ENCODE data around the gene TMEM178A.

Gene TMEM178A

DNA sequence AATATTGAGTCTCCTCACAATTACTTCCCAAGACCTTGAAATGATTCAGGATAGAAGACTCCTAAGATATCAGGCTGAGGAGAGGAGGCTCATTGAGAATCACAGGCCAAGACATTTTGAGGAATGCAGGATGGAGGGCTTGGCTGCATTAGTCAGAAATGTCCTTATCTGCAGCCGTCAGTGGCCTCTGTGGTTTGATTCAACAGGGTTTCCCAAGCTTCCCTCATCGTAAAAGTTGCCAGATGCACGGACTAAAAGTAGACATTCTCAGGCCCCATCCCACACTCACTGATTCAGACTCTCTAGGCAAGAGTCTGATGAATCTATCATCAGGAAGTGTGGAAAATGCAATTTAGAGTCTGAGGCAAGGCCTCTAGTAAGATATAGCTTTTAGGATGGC is 34.0 kb upstream of the TMEM178A start:
- H3K4me3 ChIP-seq (ENCODE audit: low read depth, low read length), result no peak overlapping the region
- H3K9me3 ChIP-seq, result no peaks in the 10 kb centered on the region
- no peaks in the 10 kb centered on the region for H3K27me3 ChIP-seq
- H3K36me3 ChIP-seq, result no peaks in the 10 kb centered on the region
- DNase-seq, result no peak
- no peaks in the 10 kb centered on the region for H3K4me1 ChIP-seq
- TF ChIP-seq, protein P1, sequence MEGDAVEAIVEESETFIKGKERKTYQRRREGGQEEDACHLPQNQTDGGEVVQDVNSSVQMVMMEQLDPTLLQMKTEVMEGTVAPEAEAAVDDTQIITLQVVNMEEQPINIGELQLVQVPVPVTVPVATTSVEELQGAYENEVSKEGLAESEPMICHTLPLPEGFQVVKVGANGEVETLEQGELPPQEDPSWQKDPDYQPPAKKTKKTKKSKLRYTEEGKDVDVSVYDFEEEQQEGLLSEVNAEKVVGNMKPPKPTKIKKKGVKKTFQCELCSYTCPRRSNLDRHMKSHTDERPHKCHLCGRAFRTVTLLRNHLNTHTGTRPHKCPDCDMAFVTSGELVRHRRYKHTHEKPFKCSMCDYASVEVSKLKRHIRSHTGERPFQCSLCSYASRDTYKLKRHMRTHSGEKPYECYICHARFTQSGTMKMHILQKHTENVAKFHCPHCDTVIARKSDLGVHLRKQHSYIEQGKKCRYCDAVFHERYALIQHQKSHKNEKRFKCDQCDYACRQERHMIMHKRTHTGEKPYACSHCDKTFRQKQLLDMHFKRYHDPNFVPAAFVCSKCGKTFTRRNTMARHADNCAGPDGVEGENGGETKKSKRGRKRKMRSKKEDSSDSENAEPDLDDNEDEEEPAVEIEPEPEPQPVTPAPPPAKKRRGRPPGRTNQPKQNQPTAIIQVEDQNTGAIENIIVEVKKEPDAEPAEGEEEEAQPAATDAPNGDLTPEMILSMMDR (IDR thresholded peaks at IDR 0.05; ENCODE audit: low read depth, low read length), result no peak

DNA sequence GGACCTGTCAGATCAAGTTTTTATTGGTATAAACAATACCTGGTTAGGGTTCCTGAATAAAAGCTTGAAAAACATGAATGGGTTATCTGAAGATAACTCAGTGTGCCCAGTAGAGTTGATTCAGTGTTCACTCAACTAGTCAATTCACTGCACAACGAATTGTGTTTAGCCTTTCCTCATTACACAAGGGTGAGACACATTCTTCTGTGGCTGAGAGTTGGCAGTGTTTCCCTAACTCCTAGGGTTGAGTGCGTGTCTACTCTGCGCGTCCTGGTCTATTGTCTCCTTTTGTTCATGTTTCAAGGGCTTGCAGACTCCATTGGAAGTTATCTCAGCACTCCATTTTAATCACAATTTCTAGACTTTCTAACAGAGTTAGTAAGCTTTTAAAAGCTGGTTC is 32.8 kb upstream of the TMEM178A start:
- no peaks in the 10 kb centered on the region for H3K4me1 ChIP-seq
- TF ChIP-seq, protein P1 (IDR thresholded peaks at IDR 0.05; ENCODE audit: low read depth, low read length), result no peak
- no peaks in the 10 kb centered on the region for H3K27me3 ChIP-seq
- H3K36me3 ChIP-seq, result no peaks in the 10 kb centered on the region
- H3K9me3 ChIP-seq, result no peaks in the 10 kb centered on the region
- H3K4me3 ChIP-seq (ENCODE audit: low read depth, low read length), result no peak overlapping the region
- DNase-seq, result no peak

DNA sequence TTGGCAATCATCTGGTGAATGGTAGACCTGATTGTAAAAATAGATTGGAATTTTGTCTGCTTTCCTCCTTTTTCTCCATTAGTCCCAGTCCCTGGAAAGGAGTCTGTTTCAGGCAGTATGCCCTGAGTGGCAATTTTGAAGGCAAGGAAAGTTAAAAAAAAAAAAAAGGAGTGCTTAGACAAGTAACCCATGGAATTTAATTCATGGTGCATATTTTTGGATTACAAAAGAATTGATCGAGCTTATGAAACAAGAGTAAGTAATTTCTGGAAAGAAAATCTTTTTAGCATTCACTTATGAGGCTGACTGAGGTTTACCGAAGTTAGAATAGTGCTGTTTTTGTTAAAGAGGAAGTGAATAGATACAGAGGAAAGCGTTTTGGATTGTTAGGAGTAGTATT is 29.4 kb upstream of the TMEM178A start:
- Histone ChIP-seq H3K36me3 (no peaks in the 10 kb centered on the region), H3K9me3 (no peaks in the 10 kb centered on the region), H3K4me1 (no peaks in the 10 kb centered on the region), H3K27me3 (no peaks in the 10 kb centered on the region), H3K4me3 (ENCODE audit: low read depth, low read length) (no peak overlapping the region)
- no peak for DNase-seq
- TF ChIP-seq, protein P1 (IDR thresholded peaks at IDR 0.05; ENCODE audit: low read depth, low read length), result no peak

DNA sequence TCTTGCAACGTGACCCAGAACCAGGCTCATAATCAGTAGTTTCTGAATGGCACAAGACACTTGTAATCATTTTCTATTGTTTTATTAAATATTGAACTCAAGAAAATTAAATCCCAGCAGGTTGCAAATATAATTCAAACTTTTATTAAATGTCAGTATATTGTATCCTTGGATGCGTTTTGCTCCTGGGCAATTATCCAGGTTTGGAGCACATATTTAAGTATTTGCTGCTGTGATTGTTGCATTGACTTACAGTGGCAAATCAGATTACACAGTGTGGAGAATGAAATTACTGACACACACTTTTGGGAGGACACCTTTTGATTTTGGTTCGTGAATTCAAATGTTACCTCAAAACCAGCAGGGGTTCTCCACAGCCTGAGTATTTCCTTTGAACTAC is 27.1 kb upstream of the TMEM178A start:
- Histone ChIP-seq H3K9me3 (no peaks in the 10 kb centered on the region), H3K4me3 (ENCODE audit: low read depth, low read length) (no peak overlapping the region), H3K4me1 (no peaks in the 10 kb centered on the region), H3K36me3 (no peaks in the 10 kb centered on the region), H3K27me3 (no peaks in the 10 kb centered on the region)
- TF ChIP-seq, protein P1 (IDR thresholded peaks at IDR 0.05; ENCODE audit: low read depth, low read length), result no peak
- no peak for DNase-seq

DNA sequence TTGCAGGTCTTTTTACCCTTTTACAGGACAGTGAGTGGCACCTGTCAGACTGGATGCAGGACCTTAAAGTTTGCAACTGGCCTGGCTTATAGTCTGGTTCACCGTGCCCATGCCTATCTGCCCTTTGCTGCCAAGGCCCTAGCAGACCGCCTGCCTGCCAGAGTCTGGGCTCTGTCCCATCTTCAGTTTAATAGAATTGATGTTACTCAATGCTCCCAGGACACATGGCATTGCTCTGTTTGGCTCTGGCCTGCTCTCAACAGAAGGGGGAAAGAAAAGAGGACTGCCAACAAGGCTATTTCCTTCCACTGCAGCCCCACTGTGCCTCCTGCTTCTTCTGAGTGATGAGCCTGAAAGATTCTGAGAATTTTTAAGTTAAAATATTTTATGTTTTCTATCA is 25.6 kb upstream of the TMEM178A start:
- TF ChIP-seq, protein P1 (IDR thresholded peaks at IDR 0.05; ENCODE audit: low read depth, low read length), result no peak
- H3K4me1 ChIP-seq, result no peaks in the 10 kb centered on the region
- H3K36me3 ChIP-seq, result no peaks in the 10 kb centered on the region
- no peaks in the 10 kb centered on the region for H3K27me3 ChIP-seq
- H3K9me3 ChIP-seq, result no peaks in the 10 kb centered on the region
- no peak overlapping the region for H3K4me3 ChIP-seq (ENCODE audit: low read depth, low read length)
- DNase-seq, result no peak

DNA sequence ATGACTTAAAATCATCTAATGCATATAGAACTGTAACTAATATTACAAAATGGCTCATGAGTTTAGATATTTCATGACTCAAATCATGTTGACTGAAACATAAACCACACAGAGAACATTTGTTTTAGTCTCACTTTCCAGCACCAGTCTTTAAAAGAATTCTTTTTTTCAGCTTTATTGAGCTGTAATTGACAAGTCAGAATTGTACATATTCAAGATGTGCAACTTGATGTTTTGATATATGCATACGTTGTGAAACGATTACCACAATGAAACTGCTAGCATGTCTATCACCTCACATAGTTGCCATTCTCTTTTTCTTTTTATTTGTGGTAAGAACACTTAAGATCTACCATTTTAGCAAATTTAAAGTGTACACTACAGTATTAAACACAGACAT is 25.0 kb upstream of the TMEM178A start:
- Histone ChIP-seq H3K4me1 (no peaks in the 10 kb centered on the region), H3K4me3 (ENCODE audit: low read depth, low read length) (no peak overlapping the region), H3K27me3 (no peaks in the 10 kb centered on the region), H3K36me3 (no peaks in the 10 kb centered on the region), H3K9me3 (no peaks in the 10 kb centered on the region)
- TF ChIP-seq, protein P1 (IDR thresholded peaks at IDR 0.05; ENCODE audit: low read depth, low read length), result no peak
- DNase-seq, result no peak
